ENCODE results near the gene GNB1. TPM values are rescaled to one million over a fixed set of nuclear protein-coding genes. Genes with fewer than 3 reads are reported as not detected.

The GNB1 gene
- total and polyA plus RNA-seq, 9 of the 15 experiments (the other 6 are each of a cell fraction or from before 2014, with no cell fraction given): 34.3 to 388 (median 114) TPM

GRCh38 chr1:1891349-1892078 is 627 bp upstream of the GNB1 start (continued):
- TF ChIP-seq, protein P1, sequence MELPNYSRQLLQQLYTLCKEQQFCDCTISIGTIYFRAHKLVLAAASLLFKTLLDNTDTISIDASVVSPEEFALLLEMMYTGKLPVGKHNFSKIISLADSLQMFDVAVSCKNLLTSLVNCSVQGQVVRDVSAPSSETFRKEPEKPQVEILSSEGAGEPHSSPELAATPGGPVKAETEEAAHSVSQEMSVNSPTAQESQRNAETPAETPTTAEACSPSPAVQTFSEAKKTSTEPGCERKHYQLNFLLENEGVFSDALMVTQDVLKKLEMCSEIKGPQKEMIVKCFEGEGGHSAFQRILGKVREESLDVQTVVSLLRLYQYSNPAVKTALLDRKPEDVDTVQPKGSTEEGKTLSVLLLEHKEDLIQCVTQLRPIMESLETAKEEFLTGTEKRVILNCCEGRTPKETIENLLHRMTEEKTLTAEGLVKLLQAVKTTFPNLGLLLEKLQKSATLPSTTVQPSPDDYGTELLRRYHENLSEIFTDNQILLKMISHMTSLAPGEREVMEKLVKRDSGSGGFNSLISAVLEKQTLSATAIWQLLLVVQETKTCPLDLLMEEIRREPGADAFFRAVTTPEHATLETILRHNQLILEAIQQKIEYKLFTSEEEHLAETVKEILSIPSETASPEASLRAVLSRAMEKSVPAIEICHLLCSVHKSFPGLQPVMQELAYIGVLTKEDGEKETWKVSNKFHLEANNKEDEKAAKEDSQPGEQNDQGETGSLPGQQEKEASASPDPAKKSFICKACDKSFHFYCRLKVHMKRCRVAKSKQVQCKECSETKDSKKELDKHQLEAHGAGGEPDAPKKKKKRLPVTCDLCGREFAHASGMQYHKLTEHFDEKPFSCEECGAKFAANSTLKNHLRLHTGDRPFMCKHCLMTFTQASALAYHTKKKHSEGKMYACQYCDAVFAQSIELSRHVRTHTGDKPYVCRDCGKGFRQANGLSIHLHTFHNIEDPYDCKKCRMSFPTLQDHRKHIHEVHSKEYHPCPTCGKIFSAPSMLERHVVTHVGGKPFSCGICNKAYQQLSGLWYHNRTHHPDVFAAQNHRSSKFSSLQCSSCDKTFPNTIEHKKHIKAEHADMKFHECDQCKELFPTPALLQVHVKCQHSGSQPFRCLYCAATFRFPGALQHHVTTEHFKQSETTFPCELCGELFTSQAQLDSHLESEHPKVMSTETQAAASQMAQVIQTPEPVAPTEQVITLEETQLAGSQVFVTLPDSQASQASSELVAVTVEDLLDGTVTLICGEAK (IDR thresholded peaks at IDR 0.05): peak; percentile 37; the same call in 1 of the 2 replicates
- TF ChIP-seq, protein P1 (CRISPR knock-in tag; IDR thresholded peaks at IDR 0.05): no peak; the same call in 1 of the 2 replicates
- TF ChIP-seq, protein P2, sequence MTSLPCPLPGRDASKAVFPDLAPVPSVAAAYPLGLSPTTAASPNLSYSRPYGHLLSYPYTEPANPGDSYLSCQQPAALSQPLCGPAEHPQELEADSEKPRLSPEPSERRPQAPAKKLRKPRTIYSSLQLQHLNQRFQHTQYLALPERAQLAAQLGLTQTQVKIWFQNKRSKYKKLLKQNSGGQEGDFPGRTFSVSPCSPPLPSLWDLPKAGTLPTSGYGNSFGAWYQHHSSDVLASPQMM (CRISPR knock-in tag; IDR thresholded peaks at IDR 0.05): no peak
- no peak for TF ChIP-seq NFRKB (IDR thresholded peaks at IDR 0.05; ENCODE audit: low read depth)
- TF ChIP-seq KDM2B (CRISPR knock-in tag; IDR thresholded peaks at IDR 0.05): 0 out of 2 replicates have a peak, but pooled peaks have one; percentile 25
- no peak for TF ChIP-seq SMARCC2 (IDR thresholded peaks at IDR 0.05; ENCODE audit: low read depth)
- TF ChIP-seq, protein P3, sequence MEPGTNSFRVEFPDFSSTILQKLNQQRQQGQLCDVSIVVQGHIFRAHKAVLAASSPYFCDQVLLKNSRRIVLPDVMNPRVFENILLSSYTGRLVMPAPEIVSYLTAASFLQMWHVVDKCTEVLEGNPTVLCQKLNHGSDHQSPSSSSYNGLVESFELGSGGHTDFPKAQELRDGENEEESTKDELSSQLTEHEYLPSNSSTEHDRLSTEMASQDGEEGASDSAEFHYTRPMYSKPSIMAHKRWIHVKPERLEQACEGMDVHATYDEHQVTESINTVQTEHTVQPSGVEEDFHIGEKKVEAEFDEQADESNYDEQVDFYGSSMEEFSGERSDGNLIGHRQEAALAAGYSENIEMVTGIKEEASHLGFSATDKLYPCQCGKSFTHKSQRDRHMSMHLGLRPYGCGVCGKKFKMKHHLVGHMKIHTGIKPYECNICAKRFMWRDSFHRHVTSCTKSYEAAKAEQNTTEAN (CRISPR knock-in tag; IDR thresholded peaks at IDR 0.05): no peak
- TF ChIP-seq LCOR (CRISPR knock-in tag; IDR thresholded peaks at IDR 0.05): no peak
- no peak for TF ChIP-seq ERF (CRISPR knock-in tag; IDR thresholded peaks at IDR 0.05)
- TF ChIP-seq ZNF561 (CRISPR knock-in tag; conservative IDR thresholded peaks at IDR 0.05): no peak
- TF ChIP-seq TCFL5 (CRISPR knock-in tag; conservative IDR thresholded peaks at IDR 0.05): no peak
- TF ChIP-seq HSF4 (CRISPR knock-in tag; IDR thresholded peaks at IDR 0.05; ENCODE audit: borderline replicate concordance): no peak
- TF ChIP-seq CTBP1 (IDR thresholded peaks at IDR 0.05; ENCODE audit: borderline replicate concordance): no peak; the same call in none of the 2 replicates
- no peak for TF ChIP-seq CTCFL (IDR thresholded peaks at IDR 0.05; ENCODE audit: borderline replicate concordance, insufficient read depth, low read depth, low read length, poor library complexity, severe bottlenecking)
- TF ChIP-seq XRCC5 (IDR thresholded peaks at IDR 0.05; ENCODE audit: low read depth, low read length): no peak
